VCaP (cell line): Measurements from ENCODE around the gene MEIOC.

Source experiments
- H3K27ac ChIP-seq: fragments of 450-650 bp; 2 replicates; pipeline ENCODE4 v1.5.1; 2017
- CTCF ChIP-seq: fragments of 450-650 bp; conservative IDR thresholded peaks from 2 replicates; pipeline ENCODE4 v1.5.1; 2017; ENCODE audit warnings: mild to moderate bottlenecking, moderate library complexity

MEIOC gene

DNA sequence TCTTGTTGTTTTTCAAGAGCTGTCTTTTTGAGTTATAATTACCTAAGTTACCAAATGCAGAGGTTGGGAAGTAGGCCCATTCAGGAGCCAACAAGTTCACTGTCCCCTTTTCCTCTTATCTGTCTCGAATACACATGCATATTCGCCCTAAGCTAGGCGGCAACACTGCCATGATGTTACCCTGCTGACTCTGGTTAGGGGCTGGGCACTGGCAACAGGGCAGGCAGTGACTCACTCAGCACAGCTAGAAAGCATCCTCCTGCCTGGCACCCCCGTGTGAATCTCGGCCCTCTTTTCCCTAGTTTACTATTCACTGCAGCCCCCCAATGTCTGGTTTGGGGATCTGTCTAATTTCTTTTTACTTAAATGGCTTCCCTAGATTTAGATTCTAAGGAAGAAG lies 66.0 kb downstream of the MEIOC start:
- H3K27ac ChIP-seq = no peak overlapping the region
- TF ChIP-seq CTCF = no peak
